NCI-H2196 (cell line): Measurements from ENCODE around the gene TMEM117.
"Not testable (repeated sequence)": the region's sequence is repeated elsewhere in the genome, so short reads cannot be mapped to it uniquely, and the experiment has no call there.

Source experiments
- DNase-seq: peaks from one replicate; lab custom pipeline; 2025; ENCODE audit not compliant: unreplicated experiment; lab: John Stamatoyannopoulos, UW

Gene TMEM117

DNA sequence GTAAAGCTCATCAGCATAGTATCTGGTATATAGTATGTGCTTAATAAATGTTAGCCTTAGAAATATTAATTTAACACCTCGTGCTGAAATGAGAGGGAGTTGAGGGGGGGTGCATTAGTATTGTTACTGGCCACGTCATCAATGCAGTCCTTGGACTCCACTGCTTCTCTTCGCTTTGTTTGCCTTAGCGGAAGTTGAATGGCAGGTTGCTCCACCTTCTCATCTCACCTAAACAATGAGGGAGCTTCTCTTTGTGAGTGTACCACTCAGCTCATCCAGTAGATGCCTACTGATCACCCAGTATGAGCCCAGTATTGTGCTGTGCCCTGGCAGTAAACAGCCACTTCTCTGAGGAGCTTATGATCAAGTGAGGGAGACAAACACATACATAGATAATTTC lies 4.5 kb downstream of the TMEM117 start:
- DNase-seq: no peak

- no peak for DNase-seq
These were observed 5.4 kb downstream of the TMEM117 start for GRCh38 chr12:43841253-43841652.

DNA sequence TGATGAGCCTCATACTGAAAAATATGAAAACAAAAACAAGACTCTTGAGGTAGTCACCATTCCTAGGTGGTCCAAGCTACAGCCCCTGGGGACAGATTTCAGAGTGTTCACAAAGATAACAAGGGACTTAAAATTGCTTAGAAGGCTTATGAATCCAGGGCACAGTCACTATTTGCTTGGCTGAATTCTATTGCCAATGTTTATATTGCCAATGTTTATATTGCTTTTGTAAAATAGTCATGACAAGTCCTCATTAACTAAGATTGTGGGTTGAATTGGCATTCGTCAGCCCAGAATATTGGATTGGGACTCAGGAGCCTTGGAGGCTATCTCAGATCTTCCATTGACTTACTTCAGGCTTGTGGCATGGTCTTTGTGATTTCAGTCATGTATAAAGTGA lies 6.4 kb downstream of the TMEM117 start:
- no peak for DNase-seq

- not testable (repeated sequence) for DNase-seq
These were observed 11.7 kb downstream of the TMEM117 start for GRCh38 chr12:43847425-43848225.

- no peak for DNase-seq
These were observed 12.3 kb downstream of the TMEM117 start for GRCh38 chr12:43848226-43848507.

DNA sequence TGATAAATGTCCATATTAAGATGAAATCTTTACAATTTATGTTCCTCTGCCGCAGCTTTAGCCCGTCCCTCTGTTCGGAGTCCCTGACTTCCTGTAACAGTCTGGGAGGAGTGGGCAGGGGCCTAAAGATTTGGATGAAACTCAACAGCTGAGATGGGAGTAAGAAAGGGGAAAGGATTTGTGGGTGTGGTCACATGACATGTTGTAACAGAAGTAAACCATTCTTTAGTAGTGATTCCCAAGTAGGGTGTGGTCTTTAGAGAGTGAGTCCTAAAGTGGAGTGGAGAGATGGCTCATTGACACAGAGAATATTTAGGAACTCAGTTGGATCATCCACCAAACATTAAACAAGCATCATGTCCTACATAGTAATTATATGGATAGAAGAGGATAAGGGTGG lies 12.9 kb downstream of the TMEM117 start:
- no peak for DNase-seq

GRCh38 chr12:43852744-43853143 lies 16.9 kb downstream of the TMEM117 start:
- no peak for DNase-seq

- DNase-seq: no peak
These were observed 21.1 kb downstream of the TMEM117 start for GRCh38 chr12:43856972-43857371.

DNA sequence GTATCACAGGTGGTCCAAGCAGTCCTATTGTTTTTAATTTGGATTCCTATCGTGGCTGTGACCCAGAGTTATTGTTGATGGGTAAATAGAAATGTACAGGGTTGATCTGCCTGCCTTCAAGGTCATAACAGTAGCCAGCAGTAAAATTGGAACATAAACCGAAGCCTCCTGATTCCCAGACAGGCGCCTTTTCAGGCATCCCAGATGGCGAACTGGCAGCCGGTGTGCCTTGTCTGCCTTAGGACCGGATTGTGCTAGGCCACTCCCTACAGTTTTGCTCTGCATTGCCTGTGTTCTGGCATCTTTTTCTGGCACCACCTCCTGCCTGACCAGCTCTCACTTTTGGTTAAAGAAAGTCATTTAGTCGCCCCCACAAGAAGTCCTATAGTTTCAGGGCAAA lies 22.2 kb downstream of the TMEM117 start:
- no peak for DNase-seq

DNA sequence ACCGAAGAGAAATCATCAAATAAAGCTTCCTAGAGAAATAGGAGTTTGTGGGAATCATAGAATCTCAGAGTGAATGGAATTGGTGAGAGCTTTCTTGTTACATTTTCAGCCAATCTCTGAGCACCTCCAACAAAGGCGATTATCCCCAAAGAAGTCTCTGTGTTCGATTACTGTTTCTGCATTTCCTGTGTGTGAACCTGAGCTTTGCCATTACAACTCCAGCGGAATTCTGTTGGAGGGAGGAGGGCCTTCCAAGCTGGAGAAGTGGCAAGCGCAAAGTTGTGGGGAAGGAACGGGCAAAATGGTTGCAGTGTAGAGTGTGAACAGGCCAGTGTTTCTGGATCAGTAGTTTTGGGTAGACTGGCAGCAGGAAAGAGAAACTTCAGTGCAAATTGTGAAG lies 23.1 kb downstream of the TMEM117 start:
- DNase-seq: no peak

DNA sequence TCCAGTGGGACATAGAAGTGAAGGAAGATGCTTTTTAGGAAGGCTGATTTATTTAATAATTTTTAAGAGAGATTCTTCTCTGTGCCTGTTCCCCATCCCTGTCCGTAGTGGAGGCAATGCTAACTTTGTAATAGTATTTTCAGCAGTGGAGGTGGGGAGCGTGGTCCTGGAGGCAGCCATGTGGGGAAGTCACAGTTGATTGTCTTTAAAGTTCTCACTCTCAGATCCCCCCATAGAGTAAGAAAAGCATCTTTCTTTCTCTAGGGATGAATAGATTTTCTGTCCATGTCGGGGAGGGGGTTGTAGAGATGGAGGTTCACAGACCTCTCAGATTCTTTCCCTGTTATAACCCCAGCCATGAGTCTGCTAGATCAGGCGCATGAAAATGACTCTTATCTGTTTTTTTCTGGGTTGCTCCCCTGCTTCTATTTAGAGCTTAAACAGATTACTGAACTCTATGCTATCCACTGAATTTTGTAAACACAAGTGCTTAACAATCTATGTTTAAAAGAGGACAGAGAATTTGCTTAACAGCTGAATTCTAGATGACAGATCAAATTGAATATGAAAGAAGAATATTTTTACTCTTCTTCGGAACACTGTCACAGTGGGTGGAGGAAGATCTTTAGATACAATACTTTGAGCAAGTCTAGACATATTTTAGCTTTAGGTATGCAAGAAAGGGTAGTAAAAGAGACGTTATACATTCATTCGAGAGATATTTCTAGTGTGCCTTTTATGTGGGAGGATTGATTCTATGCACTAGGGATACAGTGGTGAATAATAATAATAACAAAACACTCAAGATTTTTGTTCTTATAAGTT lies 25.3 kb downstream of the TMEM117 start:
- no peak for DNase-seq

- DNase-seq: no peak
These were observed 25.9 kb downstream of the TMEM117 start for GRCh38 chr12:43861840-43862150.

GRCh38 chr12:43863770-43864366 lies 28.0 kb downstream of the TMEM117 start:
- DNase-seq: no peak

GRCh38 chr12:43864557-43864956 lies 28.7 kb downstream of the TMEM117 start:
- not testable (repeated sequence) for DNase-seq

GRCh38 chr12:43869184-43869583 lies 33.3 kb downstream of the TMEM117 start:
- DNase-seq: no peak

DNA sequence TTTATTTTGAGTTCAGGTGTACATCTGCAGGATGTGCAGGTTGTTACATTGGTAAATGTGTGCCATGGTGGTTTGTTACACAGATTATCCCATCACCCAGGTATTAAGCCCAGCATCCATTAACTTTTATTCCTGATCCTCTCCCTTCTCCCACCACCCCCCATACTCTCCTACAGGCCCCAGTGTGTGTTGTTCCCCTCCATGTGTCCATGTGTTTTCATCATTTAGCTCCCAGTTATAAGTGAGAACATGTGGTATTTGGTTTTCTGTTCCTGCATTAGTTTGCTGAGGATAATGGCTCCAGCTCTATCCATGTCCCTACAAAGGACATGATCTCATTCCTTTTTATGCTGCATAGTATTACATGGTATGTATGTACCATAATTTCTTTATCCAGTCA lies 33.9 kb downstream of the TMEM117 start:
- DNase-seq: not testable (repeated sequence)

DNA sequence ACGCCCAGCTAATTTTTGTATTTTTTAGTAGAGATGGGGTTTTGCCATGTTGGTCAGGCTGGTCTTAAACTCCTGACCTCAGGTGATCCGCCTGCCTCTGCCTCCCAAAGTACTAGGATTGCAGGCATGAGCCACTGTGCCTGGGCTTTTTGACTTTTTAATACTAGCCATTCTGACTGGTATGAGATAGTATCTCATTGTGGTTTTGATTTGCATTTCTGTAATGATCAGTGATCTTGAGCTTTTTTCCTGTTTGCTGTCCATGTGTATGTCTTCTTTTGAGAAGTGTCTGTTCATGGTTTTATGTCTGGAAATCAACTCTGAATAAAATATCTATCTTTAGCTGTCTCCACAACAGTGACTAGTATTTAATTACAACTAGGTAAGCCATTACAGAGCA lies 35.4 kb downstream of the TMEM117 start:
- DNase-seq: not testable (repeated sequence)

DNA sequence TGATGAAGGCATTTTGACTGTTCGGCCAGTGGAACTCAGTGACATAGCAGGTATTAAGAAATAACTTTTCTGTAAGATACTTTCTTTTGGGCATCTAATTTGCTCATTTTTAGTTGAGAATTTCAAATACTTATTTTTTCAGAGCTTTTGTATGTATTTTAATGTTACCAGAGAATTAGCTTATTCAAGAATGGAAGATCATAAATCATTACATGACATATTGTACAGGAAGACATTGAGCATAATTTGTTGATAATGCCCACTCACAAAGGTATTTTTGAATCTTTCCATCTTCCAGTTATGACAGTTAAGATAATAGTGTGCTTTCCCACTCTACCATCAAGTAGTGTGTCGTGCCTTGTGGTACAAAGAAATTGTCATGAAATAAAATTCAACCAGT lies 36.5 kb downstream of the TMEM117 start:
- no peak for DNase-seq

GRCh38 chr12:43878050-43878449 lies 42.2 kb downstream of the TMEM117 start:
- no peak for DNase-seq

DNA sequence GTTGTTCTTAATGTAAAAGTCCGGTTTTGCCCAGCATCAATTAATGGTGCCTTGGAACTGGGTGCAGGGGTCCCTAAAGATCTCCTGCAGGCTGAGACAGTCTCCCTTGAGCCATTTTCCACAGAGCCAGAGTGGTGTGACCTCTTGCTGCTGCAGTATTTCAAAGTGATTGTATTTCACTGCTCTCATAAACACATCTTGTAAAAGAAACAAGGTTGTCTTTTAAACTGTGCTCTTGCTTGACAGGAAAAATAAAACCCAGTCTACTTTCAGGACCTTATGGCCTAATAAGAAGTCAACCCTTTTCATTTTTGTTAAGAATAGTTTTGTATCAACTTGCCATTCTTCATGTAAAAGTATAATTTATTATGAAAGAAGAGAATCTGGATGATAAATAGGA lies 44.7 kb downstream of the TMEM117 start:
- no peak for DNase-seq

GRCh38 chr12:43882578-43883178 lies 46.8 kb downstream of the TMEM117 start:
- DNase-seq: peak; percentile 50

DNA sequence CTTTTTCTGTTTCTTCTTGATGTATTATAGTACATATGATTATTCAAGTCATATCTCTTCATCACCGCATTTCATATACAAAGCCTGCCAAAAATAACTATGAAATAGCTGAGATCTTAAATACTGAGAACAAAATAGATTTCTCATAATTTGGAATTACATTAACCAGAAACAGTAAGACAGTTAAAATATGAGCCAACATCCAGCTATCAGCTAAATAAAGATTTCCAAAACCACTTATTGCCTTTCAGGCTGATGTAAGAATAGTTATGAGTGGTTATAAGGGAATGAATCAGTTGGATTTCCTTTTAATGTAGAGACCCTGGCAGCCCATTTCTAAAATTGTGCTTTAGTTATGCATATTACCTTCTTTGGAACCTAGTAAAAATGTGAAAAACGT lies 47.4 kb downstream of the TMEM117 start:
- DNase-seq: no peak
